ENCODE data around the gene KCNQ1.

KCNQ1 gene

DNA sequence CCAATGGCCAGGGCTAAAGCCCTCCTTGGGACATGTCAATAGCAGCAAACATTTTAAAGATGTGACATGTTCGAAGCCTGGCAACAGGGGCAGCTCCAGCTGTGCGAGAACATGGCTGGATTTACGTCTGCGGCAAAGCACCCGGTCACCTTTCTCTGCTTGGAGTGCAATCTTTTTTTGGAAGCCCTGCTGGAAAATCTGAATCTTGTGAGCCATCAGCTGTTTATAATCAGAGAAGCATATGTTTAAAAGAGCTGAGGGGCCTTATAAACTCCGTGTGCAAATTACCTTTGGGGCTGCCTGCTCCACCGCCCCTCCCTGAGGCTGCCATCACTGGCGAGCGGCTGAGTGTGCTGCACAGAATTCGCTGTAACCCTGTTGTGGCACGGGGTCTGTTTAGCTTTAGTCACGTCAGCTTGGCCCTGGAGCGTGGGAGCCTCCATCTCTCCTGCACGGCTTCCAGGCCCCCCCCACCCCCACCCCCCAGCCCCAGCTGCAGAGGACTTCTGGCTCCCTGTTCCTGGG, 264.0 kb downstream of the KCNQ1 start:
- DNase-seq, result no peak

DNA sequence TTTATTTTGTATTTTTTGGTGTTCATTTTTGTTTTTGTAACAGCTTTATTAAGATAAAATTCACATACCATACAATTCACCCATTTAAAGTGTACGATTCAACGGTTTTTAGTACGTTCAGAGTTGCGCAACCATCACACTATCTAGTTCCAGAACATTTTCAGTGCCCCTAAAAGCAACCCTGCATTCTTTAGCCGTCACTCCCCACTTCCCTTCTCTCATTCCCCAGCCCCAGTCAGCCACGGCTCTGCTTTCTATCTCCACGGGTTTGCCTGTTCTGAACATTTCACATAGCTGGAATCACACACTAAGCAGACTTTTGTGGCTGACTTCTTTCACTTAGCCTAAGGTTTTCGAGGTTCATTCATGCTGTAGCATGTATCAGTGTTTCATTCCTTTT, 264.6 kb downstream of the KCNQ1 start:
- DNase-seq, result no peak

DNA sequence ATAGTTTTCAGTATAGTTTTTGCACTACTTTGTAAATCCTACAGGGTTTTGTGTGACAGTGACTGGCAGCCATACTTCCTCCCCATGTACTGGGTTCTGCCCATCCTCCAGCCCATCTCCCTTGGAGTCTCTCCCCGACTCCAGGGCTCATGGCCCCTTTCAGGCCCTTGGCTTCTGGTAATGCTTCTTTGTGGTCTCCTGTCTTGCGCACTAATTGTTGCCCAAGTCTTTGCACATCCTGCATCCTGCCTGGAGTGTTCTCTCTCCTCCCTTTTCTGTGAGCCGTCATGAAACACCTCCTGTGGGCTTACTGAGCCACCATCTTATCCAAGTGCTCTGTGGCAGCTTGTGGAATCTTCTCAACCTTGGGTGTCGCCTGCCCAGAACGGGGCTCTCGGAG, 266.4 kb downstream of the KCNQ1 start:
- DNase-seq, result no peak

DNA sequence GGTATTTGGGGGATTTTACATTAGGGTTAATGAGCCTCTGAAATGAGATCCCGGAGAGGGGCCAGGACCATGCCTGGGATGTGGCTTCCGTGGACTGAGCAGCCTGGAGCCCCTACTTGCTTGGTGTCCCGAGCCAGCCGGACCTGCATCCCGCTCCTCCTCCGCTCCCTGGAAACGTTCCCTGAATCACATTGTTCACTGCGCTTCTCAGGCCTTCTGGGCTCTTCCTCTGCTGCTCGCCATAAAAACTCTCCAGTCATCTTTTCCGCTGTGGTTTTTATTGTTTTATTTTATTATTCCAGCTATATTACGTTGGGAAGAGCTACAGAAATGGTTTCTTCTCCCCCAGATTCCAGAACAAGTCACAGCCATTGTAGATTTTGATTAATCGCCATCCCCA, 268.3 kb downstream of the KCNQ1 start:
- DNase-seq, result no peak

DNA sequence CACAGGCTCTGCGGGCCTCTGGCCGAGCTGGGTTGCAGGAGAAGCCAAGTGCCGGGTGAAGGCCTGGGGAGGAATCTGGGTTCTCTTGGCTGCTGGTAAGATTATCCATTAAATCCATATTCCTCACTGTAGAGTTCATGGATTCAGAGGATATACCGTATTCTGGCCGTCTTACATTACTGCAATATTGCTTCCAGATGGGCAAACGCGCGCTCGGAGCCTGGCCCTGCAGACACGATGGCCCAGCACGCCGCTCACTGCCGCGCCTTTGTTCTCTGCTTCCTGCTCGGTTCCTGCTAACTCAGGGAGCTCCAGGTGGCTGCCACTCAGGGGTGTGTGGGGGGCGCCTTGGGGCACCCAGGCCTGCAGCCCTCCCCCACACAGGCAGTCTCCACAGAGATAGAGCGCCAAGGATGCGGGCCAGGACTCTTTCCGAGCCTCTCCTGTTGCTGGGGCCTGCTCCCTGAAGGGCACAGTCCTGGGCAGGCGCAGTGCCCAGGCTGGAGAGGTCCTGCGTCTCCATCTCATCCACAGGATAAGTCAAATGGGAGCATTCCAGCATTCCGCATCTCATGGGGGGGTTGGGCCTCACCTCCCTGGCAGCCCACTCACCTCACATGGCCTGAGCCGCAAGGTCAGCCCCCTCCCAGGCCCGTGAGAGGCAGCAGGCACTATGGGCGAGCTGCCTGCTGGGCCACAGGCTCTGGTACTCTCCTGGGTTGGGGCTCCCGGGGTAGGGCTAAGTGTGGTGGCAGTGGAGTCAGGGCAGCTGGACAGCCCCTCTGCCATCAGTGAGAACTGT, 269.1 kb downstream of the KCNQ1 start:
- DNase-seq, result no peak

DNA sequence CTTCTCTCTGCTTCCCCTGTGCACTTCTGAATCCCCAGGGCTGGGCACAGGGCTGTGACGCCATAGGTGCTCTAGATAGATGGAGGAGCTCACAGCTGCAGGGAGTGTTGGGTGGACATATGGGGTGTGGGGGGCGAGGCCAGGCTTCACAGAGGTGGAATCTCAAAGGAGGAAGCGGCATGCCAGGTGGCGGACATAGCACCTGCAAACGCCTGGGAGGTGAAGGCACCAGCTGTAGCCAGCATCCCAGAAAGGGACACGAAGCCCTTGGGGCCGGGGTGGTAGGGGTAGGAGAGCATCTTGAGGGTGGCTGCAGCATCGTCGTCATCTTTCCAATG, 269.6 kb downstream of the KCNQ1 start:
- no peak for DNase-seq

DNA sequence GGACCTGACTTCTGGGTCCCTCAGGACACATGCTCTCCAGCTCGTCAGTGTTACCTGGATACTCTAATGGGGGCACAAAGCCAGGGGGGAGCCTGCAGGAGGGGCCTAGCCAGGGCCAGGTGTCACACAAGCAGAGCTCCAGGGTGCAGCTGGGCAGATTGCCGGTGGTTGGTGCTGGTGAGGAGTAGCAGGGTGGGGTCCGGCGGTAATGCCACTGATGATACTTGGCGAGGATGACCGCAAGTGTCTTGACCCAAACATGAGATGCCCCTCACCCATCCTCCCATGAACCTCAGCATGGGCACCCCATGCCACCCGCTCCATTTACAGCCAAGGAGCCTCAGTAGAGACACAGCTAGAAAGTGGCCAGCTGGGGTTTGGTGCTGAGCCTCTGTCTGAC, 270.1 kb downstream of the KCNQ1 start:
- no peak for DNase-seq

DNA sequence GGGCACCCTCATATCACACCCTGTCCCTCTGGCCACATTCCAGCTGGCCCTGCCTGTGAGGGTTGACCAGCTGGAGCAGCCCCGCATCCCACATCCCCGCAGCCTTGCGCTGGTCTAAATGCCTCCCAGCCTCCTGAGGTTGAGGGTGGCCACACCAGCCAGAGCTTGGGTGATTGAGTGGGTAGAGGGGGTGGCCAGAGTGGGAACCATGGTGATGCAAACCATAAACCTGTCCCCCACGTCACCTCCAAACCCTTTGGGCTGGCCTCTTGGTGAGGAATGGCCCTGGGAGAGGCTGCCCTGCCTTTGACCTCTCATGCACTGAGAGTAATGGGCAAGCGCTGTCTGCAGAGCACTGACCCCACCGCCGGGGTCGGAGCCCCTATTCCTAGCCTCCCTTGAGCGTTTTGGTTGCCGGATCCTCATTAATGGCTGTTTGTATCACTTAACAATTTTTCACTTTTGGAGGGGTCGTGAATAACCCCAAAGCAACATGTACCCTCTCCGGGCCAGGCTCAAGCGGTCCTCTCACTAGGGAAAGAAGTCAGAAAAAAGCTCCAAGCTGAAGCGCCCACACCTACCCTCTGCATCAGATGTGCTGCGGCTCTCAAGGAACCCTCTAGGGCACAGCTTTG, 271.0 kb downstream of the KCNQ1 start:
- DNase-seq, result no peak

DNA sequence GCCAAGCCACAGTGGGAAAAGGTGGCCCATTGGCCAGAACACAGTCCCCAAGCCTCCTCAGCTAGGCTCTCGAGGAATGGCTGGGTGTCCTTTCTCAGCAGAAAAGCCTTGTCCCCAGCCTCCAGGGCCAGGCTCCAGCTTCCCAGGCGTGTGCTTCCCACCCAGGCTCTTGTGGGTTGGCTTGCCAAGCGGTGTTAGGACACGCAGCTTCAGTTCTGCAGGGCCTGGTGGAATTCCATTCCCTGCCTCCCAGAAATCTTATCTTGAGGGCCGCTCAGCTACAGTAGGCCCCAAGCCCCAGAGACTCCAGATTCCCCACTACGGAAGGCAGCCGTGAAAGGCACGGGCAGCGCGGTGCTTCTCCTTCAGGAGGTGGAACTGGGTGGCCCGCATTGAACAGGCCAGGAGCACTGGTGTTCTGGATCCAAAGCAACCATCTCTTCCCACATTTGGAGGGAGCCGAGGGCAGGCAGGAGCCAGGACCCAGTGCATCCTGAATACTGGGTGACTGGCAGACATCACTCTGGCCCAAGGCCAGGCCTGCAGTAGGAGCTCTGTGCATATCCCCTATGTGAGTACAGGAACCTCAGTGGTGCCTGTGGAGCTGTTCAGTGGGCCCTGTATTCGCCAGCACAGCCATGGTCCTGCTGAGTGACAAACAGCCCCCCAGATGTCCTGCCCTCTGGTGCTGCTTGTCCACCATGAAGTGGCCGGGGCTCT, 271.7 kb downstream of the KCNQ1 start:
- DNase-seq, result no peak

DNA sequence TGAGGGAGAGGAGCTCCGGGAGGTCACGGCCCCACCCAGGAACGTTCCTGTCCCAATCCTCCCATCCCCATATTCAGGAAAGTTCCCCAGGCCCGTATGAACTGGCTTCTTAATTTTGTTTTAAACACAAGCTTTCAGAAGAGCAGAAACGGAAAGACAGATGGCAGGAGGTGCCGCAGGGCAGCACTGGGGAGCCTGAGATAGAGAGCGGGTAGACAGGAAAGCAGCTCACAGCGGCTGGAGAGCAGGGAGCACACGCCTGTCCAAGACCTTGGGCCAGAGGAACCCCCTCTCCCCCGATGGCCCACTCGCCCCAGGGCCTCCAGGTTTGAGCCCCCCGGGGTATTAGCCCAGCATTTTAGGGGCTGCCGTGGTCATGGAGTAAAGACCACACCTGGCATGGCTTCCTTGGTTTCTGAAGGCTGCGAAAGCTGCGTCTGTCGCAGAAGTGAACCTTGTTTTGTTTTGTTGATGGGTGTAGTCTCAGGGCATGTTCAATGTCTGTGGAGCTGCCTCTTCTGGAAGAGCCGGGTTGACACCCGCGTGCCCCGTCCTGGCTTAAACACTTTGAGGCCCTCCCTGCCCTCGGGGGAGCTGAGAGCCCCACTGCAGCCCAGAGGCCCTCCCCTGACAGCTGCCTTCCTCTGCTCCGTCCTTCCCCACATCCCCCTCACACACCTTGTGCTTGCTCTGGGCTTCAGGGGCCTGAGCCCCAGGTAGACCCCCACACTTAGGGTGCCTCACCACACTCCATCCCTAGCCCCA, 272.9 kb downstream of the KCNQ1 start:
- DNase-seq, result no peak

DNA sequence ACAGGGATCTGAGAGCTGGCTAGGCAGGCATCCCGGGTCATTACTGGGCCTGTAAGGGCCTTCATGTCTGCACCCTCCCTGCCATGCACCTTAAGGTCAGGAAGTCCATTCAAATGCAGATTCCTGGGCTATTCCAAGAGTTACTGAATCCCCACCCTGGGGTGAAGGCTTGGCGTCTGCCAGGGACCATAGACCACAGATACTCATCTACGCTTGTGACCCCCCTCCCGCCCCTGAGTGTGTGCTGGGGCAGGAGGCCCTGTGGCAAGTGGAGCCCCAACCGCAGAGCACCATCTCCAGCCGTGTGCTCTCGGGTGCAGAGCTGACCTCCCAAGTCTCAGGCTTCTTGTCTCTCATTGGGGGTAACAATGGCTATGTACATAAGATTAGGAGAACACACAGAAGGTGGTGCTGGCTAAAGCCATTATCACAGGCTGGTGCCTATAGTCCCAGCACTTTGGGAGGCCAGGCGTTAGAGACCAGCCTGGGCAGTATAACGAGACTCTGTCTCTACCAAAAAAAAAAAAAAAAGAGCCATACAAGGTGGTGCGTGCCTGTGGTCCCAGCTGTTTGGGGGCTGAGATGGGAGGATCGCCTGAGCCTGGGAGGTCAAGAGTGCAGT, 274.1 kb downstream of the KCNQ1 start:
- DNase-seq, result no peak

DNA sequence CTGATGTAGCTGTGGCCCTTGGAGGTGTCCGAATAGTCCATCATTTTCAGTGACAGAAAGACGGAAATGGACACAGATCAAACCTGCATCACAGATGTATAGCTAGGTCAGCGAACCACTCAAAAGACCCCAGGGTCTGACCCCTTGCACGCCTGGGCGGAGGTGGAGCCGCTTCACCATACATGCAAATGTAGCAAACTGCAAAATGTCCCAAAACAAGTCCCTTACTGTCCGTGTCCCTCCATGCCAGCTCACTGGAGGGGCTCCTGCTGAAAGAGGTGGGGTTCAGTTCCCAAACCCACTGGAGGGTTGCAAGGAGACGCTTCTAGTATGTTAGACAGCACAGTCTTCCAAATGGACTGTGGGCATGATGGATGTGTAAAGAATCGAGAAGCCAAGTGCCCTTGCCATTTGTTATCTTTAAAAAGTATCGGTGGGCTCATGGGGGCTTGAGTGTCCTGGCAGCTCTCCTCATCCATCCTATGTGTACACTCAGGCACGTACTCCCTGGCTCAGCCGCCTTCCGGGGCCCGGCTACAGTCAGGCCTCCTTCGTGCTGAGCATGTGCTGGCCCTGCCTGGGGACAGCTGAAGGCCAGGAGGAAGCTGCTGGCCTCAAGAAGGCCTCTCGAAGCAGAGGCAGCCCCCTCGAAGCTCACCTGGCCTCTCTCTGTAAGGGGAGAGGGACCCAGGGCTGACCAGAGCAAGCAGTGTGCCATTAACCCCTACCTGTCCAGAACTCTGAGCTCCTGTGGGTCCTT, 275.2 kb downstream of the KCNQ1 start:
- no peak for DNase-seq

DNA sequence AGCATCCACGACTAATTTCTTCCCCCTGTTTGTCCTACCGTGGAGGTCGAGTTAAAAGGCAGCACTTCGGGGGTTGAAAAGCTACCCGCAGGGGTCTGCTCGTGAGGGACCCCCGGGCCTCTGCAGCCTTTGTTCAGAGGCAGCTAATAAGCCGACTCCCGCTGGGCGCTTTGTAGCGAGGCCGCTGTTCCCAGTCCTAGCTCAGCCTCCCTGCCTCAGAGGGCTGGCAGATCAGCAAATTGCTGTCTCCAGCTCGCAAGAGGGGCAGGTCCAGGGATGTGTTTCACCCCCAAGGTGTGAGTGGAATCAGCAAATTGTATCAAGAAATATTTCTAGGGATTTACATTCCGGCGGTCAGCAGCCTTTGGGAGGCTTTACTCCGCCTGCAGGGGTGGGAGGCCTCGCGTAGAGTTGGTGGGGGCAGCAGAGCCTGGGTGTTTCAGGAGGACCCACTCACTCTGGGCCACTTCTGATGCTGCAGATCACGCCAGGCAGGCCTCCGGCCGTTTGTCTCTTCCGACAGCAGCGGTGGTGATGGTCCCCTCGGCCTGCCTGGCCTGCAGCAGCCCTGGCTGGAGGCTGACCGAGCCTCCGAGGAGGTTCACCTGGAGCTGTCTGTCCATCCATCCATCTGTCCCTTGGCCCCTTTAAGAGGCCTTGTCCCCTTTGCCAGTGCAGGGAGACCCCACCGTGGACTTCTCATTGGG, 276.6 kb downstream of the KCNQ1 start:
- no peak for DNase-seq

DNA sequence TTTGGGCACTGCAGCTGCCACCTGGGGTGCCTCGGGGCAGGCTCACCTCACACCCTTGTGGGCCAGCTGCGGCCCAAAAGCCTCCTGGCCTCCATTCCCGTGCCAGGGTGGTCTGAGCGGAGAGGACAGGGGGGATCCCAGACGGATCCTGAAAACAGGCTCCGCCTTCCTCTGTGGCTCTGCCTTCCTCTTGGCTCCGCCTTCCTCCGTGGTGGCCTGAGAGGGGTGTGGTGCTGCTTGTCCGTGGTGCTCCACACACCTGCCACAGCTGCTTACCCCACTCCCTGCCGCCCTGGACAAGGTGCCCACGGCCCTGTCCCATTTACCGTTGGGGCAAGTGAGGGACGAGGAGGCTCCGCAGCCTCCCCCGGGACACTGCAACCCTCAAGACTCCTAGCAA, 278.1 kb downstream of the KCNQ1 start:
- no peak for DNase-seq

DNA sequence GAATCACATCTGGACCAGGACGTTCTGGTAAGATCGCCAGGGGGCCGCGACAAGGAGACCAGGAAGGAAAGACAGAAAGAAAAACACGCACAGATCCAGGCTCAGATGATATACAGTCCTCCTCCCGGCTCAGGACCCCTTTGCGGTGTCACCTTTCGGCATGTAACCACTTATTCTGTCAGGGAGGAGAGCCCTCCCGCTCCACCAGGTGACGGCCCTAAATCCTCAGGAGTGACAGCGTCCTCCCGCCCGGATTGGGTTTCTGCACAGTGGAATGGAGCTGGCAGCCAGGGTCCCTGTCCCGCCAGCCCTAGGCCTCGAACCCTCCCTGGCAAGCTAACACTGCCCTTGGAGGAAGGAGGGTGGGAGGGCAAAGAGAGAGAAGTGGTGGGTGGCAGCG, 279.3 kb downstream of the KCNQ1 start:
- DNase-seq, result no peak

DNA sequence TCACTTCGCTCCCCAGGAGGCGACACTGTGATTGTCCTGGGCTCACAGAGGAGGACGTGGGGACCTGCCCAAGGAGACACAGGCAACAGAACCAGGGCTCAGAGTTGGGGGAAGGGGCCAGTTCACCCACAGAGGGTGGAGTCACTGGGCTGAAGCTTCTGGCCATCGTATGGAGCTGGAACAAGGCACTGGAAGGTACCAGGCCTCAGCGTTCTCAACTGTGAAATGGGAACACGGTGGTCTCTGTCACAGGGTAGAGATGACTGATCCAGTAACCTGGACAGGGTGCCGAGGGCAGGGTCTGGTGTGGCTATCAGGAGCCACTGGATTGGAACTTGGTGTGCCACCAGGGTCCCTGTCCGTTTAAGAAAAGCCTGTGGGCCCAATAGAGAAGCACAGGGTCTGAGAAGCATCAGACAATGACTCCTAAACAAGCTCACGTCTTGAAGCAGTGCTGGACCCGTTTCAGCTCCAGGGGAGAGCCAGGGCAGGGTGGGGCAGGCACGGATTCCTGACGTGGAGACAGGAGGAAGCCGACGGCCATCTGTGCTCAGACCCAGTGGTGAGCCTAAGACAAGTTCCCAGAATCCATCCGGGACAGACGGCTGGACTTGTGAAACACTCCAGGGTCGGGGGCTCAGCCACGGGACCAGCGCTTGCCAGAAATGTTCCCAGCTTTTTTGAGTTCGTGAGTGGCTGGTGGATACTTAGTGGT, 280.0 kb downstream of the KCNQ1 start:
- DNase-seq, result no peak

DNA sequence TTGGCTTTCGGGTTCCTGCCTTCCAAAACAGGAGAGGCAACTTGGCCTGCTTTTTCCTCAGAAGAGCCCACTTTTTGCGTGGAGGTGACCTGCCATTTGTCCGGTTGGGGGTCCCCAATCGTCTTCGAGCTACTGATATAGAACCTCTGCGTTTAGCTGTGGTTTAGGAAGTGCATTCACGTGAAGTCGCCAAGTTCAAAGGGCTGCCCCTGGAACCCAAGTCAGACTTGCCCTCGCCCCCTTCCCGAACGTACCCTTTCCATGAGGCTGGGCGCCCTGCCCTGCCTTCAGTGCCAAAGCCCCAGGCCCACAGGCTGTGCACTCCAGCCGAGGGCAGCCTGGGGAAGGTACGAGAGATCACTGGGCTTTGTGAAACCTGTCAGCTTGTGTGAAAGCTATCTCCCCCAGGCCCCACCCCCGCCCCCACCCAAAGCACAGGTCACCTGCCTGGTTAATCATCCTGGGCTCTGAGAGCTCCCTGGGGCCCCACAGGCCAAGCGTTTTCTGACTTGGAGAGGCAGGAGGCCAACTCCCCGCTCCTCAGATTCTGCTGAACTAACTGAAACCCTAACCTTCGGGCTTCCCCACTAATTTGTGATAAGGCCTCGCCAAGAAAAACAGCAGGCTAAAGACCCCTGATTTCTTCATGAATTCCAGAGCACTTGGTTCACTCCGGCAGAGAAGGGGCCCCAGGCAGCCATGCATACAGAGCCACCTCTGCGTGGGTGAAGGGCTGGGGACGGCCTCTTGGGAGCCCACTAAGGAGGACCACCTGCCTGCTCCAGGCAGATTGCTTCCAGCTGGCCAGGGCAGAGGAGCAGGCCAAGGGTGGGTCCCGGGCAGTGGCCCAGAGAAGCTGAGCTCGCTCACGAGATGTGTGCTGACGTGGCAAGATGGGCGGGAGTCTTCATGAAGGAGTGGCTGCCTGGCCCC, 280.8 kb downstream of the KCNQ1 start:
- DNase-seq, result no peak

DNA sequence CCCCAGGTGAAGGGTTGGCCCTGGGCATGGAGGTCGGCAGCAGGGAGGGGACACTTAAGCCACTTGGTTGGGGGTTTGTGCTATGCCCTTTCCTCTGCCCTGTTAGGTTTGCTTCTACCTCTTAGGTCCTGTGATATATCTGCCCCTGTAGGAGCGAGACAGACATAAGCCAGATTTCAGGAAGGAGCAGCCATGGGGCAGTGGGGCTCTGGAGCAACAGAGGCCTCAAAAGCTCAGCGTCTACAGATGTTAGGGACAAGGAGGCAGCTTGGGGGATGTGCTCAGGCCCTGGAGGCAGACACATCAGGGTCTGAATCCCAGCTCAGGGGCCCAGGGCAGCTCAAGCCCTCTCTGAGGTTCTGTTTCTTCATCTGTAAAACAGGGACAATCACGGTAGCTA, 282.2 kb downstream of the KCNQ1 start:
- no peak for DNase-seq

DNA sequence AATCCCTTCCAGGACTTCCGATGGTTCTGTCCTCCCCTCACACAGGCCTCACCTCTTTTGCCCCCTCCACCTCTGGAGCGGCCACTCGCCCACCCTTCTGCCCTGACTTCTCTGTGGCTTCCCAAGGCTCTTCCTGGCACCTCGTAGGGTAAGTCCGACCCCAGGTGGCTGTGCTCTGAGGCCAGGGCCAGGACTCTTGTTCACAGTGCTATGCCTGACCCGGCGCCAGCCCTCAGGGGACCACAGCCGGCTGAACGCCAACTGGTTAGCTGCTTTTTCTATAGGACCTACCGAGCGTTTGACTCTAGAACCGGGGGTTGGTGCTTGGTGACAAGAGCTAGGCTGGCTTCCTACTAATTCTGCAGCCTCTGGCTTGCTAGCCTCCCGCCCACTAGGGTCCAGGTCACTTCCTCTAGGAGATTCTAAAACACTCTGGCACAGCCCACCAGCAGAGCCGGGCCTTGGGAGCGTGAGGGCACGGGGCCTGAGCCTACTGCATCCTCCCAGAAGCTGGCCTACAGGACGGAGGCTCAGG, 283.4 kb downstream of the KCNQ1 start:
- no peak for DNase-seq

Data from activated naive CD4-positive, alpha-beta T cell treated with Interleukin-2 at 50 U/mL for 16 hours (primary cell).